ENCODE measurements around the gene LAMB1. TPM values are rescaled to one million over a fixed set of nuclear protein-coding genes. Genes with fewer than 3 reads are reported as not detected.

Gene LAMB1
- total RNA-seq, 2 experiments from 2014 or later: not detected

DNA sequence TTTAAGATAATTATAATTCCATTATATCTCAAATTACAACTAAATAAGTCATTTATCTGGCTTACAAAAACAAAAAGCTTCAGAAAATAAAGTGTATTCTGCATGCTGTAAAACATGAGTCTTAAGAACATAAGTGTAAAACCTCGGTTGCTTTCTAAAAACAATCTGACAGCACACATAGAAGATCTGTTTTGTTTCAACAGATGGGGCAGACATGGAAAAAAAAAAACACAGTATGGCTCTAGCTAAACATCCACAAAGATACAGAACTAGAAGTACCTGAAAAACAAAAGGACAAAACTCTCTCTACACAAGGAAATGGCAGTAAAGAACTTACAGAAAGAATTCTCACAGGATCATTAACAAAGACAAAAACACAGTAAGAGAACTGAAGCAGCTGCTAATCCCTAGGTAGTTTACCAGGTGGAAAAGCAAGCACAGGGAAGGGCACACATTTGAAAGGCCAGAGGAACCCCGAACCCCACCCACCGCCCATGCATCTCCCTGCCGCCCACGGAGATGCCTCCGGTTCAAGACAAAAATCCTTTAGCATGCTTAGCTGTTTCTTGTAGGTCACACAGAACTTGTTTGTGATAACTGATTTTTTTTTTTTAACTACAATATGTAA lies 69.5 kb downstream of the LAMB1 start:
- POLR2A ChIA-PET: no interaction called here
- peaks cover 18% of the 10 kb centered on the region for H3K4me1 Mint-ChIP-seq (ENCODE audit: low read depth)
- DNase-seq: no peak
- no peaks in the 10 kb centered on the region for H3K9me3 Mint-ChIP-seq
- Histone ChIP-seq H3K27ac (ENCODE audit: low read depth in 1 of 2, low read length in 2 of 2) (no peak overlapping the region), H3K36me3 (ENCODE audit: insufficient read depth, low read length) (peaks cover 3% of the 10 kb centered on the region), H3K4me3 (ENCODE audit: low read length) (no peak overlapping the region), H3K9me3 (ENCODE audit: control insufficient read depth in 1 of 2, insufficient read depth in 1 of 2, low read length in 2 of 2) (no peaks in the 10 kb centered on the region), H3K27me3 (ENCODE audit: control insufficient read depth in 1 of 2, insufficient read depth in 2 of 2, low read length in 2 of 2) (no peaks in the 10 kb centered on the region), H3K4me1 (ENCODE audit: insufficient read depth, low read length) (no peaks in the 10 kb centered on the region)
- peaks cover 22% of the 10 kb centered on the region for H3K36me3 Mint-ChIP-seq (ENCODE audit: low read depth)
- CTCF ChIA-PET: interaction anchor here (1.1 kb wide), 1 partner anchor 14 kb away, joined by 3 read pairs; no protein-coding TSS in a partner anchor
- TF ChIP-seq, protein P1, sequence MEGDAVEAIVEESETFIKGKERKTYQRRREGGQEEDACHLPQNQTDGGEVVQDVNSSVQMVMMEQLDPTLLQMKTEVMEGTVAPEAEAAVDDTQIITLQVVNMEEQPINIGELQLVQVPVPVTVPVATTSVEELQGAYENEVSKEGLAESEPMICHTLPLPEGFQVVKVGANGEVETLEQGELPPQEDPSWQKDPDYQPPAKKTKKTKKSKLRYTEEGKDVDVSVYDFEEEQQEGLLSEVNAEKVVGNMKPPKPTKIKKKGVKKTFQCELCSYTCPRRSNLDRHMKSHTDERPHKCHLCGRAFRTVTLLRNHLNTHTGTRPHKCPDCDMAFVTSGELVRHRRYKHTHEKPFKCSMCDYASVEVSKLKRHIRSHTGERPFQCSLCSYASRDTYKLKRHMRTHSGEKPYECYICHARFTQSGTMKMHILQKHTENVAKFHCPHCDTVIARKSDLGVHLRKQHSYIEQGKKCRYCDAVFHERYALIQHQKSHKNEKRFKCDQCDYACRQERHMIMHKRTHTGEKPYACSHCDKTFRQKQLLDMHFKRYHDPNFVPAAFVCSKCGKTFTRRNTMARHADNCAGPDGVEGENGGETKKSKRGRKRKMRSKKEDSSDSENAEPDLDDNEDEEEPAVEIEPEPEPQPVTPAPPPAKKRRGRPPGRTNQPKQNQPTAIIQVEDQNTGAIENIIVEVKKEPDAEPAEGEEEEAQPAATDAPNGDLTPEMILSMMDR (IDR thresholded peaks at IDR 0.05): no peak
- H3K27ac Mint-ChIP-seq: peak overlapping the region; percentile 32
- no peak overlapping the region for H3K4me3 Mint-ChIP-seq
- no peak for ATAC-seq (ENCODE audit: poor library complexity)
- no peaks in the 10 kb centered on the region for H3K27me3 Mint-ChIP-seq
- intact Hi-C loops (cut with DNase I, micrococcal nuclease): no loop called here

GRCh38 chr7:107932805-107933204 lies 70.2 kb downstream of the LAMB1 start:
- ChIA-PET CTCF (no interaction called here), POLR2A (no interaction called here)
- no peak overlapping the region for H3K4me3 ChIP-seq (ENCODE audit: low read length)
- H3K36me3 Mint-ChIP-seq (ENCODE audit: low read depth): peaks cover 22% of the 10 kb centered on the region
- no peaks in the 10 kb centered on the region for H3K4me1 ChIP-seq (ENCODE audit: insufficient read depth, low read length)
- H3K27ac ChIP-seq (ENCODE audit: low read depth in 1 of 2, low read length in 2 of 2): no peak overlapping the region
- H3K4me3 Mint-ChIP-seq: no peak overlapping the region
- H3K27ac Mint-ChIP-seq: no peak overlapping the region
- TF ChIP-seq, protein P1 (IDR thresholded peaks at IDR 0.05): no peak
- no peaks in the 10 kb centered on the region for H3K27me3 ChIP-seq (ENCODE audit: control insufficient read depth in 1 of 2, insufficient read depth in 2 of 2, low read length in 2 of 2)
- H3K9me3 Mint-ChIP-seq: no peaks in the 10 kb centered on the region
- H3K4me1 Mint-ChIP-seq (ENCODE audit: low read depth): peaks cover 18% of the 10 kb centered on the region
- H3K9me3 ChIP-seq (ENCODE audit: control insufficient read depth in 1 of 2, insufficient read depth in 1 of 2, low read length in 2 of 2): no peaks in the 10 kb centered on the region
- intact Hi-C loops (cut with DNase I, micrococcal nuclease): no loop called here
- no peak for DNase-seq
- H3K27me3 Mint-ChIP-seq: no peaks in the 10 kb centered on the region
- peaks cover 3% of the 10 kb centered on the region for H3K36me3 ChIP-seq (ENCODE audit: insufficient read depth, low read length)
- ATAC-seq (ENCODE audit: poor library complexity): no peak

- Histone ChIP-seq H3K27ac (ENCODE audit: low read depth in 1 of 2, low read length in 2 of 2) (no peak overlapping the region), H3K27me3 (ENCODE audit: control insufficient read depth in 1 of 2, insufficient read depth in 2 of 2, low read length in 2 of 2) (no peaks in the 10 kb centered on the region), H3K4me1 (ENCODE audit: insufficient read depth, low read length) (no peaks in the 10 kb centered on the region), H3K9me3 (ENCODE audit: control insufficient read depth in 1 of 2, insufficient read depth in 1 of 2, low read length in 2 of 2) (no peaks in the 10 kb centered on the region), H3K36me3 (ENCODE audit: insufficient read depth, low read length) (peaks cover 6% of the 10 kb centered on the region), H3K4me3 (ENCODE audit: low read length) (no peak overlapping the region)
- H3K4me1 Mint-ChIP-seq (ENCODE audit: low read depth): peaks cover 18% of the 10 kb centered on the region
- no peak overlapping the region for H3K27ac Mint-ChIP-seq
- no peaks in the 10 kb centered on the region for H3K9me3 Mint-ChIP-seq
- H3K4me3 Mint-ChIP-seq: no peak overlapping the region
- TF ChIP-seq, protein P1 (IDR thresholded peaks at IDR 0.05): no peak
- H3K27me3 Mint-ChIP-seq: no peaks in the 10 kb centered on the region
- POLR2A ChIA-PET: no interaction called here
- intact Hi-C loops (cut with DNase I, micrococcal nuclease): no loop called here
- no peak for DNase-seq
- peaks cover 30% of the 10 kb centered on the region for H3K36me3 Mint-ChIP-seq (ENCODE audit: low read depth)
- CTCF ChIA-PET: no interaction called here
- ATAC-seq (ENCODE audit: poor library complexity): no peak
These were observed 71.0 kb downstream of the LAMB1 start for GRCh38 chr7:107931740-107932515.

All from CD4-positive, alpha-beta T cell (primary cell).